Measurements from ENCODE around the gene ERH.

The ERH gene

DNA sequence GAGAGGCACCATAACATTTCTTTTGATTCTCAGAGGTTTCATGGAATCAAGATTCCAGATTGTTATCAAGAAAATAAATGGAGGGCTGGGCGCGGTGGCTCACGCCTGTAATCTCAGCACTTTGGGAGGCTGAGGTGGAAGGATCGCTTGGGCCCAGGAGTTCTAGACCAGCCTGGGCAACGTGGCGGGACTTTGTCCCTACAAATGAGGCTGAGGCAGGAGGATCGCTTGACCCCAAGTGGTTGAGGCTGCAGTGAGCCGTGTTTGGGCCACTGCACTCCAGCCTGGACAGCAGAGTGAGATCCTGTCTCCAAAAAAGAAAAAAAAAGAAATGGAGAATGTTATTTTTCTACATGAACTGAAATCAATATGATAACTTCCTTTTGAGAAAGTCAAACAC is 1.7 kb upstream of the ERH start:
- TF ChIP-seq EGR1 (IDR thresholded peaks at IDR 0.05) (no peak), ZBTB7A (IDR thresholded peaks at IDR 0.05; ENCODE audit: low read depth) (no peak), TEAD4 (IDR thresholded peaks at IDR 0.05) (no peak), YY1 (IDR thresholded peaks at IDR 0.05; ENCODE audit: low read depth) (no peak), EP300 (IDR thresholded peaks at IDR 0.05; ENCODE audit: borderline replicate concordance) (no peak), CREB1 (IDR thresholded peaks at IDR 0.05; ENCODE audit: low read depth) (no peak), TAF1 (IDR thresholded peaks at IDR 0.05; ENCODE audit: low read depth) (no peak), NFIC (IDR thresholded peaks at IDR 0.05) (no peak), RAD21 (IDR thresholded peaks at IDR 0.05; ENCODE audit: low read depth) (no peak), FOXM1 (IDR thresholded peaks at IDR 0.05; ENCODE audit: borderline replicate concordance, low read depth) (no peak), TCF12 (IDR thresholded peaks at IDR 0.05; ENCODE audit: low read depth) (no peak), CEBPB (IDR thresholded peaks at IDR 0.05) (no peak)
- TF ChIP-seq, protein P1, sequence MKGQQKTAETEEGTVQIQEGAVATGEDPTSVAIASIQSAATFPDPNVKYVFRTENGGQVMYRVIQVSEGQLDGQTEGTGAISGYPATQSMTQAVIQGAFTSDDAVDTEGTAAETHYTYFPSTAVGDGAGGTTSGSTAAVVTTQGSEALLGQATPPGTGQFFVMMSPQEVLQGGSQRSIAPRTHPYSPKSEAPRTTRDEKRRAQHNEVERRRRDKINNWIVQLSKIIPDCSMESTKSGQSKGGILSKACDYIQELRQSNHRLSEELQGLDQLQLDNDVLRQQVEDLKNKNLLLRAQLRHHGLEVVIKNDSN (IDR thresholded peaks at IDR 0.05): no peak
- TF ChIP-seq, protein P2, sequence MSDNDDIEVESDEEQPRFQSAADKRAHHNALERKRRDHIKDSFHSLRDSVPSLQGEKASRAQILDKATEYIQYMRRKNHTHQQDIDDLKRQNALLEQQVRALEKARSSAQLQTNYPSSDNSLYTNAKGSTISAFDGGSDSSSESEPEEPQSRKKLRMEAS (IDR thresholded peaks at IDR 0.05): no peak
- TF ChIP-seq, protein P3, sequence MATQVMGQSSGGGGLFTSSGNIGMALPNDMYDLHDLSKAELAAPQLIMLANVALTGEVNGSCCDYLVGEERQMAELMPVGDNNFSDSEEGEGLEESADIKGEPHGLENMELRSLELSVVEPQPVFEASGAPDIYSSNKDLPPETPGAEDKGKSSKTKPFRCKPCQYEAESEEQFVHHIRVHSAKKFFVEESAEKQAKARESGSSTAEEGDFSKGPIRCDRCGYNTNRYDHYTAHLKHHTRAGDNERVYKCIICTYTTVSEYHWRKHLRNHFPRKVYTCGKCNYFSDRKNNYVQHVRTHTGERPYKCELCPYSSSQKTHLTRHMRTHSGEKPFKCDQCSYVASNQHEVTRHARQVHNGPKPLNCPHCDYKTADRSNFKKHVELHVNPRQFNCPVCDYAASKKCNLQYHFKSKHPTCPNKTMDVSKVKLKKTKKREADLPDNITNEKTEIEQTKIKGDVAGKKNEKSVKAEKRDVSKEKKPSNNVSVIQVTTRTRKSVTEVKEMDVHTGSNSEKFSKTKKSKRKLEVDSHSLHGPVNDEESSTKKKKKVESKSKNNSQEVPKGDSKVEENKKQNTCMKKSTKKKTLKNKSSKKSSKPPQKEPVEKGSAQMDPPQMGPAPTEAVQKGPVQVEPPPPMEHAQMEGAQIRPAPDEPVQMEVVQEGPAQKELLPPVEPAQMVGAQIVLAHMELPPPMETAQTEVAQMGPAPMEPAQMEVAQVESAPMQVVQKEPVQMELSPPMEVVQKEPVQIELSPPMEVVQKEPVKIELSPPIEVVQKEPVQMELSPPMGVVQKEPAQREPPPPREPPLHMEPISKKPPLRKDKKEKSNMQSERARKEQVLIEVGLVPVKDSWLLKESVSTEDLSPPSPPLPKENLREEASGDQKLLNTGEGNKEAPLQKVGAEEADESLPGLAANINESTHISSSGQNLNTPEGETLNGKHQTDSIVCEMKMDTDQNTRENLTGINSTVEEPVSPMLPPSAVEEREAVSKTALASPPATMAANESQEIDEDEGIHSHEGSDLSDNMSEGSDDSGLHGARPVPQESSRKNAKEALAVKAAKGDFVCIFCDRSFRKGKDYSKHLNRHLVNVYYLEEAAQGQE (IDR thresholded peaks at IDR 0.05; ENCODE audit: low read depth): no peak

DNA sequence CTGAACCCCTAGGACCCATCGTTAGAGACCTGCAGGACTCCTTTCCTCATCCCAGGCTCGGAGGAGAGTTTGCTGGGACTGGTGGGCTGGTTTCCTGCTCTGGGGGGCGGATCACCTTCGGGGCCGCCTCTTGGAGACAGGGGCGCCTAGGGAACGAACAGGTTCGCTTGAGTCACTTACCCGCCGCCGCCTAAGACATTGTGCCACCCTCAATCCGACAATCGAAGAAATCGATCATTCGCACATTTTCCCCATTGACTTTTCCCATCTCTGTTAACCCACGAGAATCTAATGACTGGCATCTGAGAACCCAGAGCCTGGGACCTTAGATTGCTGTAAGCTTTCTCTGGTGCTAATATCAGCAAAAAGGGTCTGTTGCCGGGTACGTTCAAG is 715 bp upstream of the ERH start:
- 0 out of 2 replicates have a peak, but pooled peaks have one; percentile 45 for TF ChIP-seq ZBTB7A (IDR thresholded peaks at IDR 0.05; ENCODE audit: low read depth)
- TF ChIP-seq, protein P3 (IDR thresholded peaks at IDR 0.05; ENCODE audit: low read depth): no peak
- TF ChIP-seq YY1 (IDR thresholded peaks at IDR 0.05; ENCODE audit: low read depth): no peak
- TF ChIP-seq EGR1 (IDR thresholded peaks at IDR 0.05): no peak

DNA sequence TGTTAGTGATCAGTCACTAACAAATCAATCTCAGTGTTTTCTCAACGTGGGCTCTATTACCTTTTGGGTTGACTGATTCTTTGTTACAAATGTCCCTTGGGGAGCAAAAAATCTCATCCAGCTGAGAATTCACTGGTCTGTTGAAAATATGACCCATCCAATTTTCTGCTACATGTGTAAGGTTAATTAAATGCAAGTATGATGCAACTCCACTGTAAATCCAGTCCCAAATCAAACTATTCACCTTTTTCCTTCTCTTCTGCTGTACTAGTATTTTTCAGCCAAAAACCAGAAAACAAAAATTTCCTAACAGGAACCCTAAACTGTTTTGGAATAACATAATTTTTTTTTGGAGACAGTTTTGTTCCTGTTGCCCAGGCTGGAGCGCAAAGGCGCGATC is 2.2 kb downstream of the ERH start:
- TF ChIP-seq YY1 (IDR thresholded peaks at IDR 0.05; ENCODE audit: low read depth): no peak
- TF ChIP-seq TCF12 (IDR thresholded peaks at IDR 0.05; ENCODE audit: low read depth): no peak
- TF ChIP-seq TAF1 (IDR thresholded peaks at IDR 0.05; ENCODE audit: low read depth): no peak
- no peak for TF ChIP-seq TEAD4 (IDR thresholded peaks at IDR 0.05)
- TF ChIP-seq CEBPB (IDR thresholded peaks at IDR 0.05): no peak
- TF ChIP-seq CREB1 (IDR thresholded peaks at IDR 0.05; ENCODE audit: low read depth): no peak
- no peak for TF ChIP-seq EP300 (IDR thresholded peaks at IDR 0.05; ENCODE audit: borderline replicate concordance)
- TF ChIP-seq, protein P3 (IDR thresholded peaks at IDR 0.05; ENCODE audit: low read depth): no peak
- no peak for TF ChIP-seq RAD21 (IDR thresholded peaks at IDR 0.05; ENCODE audit: low read depth)
- no peak for TF ChIP-seq ZBTB7A (IDR thresholded peaks at IDR 0.05; ENCODE audit: low read depth)
- no peak for TF ChIP-seq NFIC (IDR thresholded peaks at IDR 0.05)
- TF ChIP-seq EGR1 (IDR thresholded peaks at IDR 0.05): no peak
- TF ChIP-seq, protein P1 (IDR thresholded peaks at IDR 0.05): no peak
- TF ChIP-seq, protein P2 (IDR thresholded peaks at IDR 0.05): no peak
- no peak for TF ChIP-seq FOXM1 (IDR thresholded peaks at IDR 0.05; ENCODE audit: borderline replicate concordance, low read depth)

DNA sequence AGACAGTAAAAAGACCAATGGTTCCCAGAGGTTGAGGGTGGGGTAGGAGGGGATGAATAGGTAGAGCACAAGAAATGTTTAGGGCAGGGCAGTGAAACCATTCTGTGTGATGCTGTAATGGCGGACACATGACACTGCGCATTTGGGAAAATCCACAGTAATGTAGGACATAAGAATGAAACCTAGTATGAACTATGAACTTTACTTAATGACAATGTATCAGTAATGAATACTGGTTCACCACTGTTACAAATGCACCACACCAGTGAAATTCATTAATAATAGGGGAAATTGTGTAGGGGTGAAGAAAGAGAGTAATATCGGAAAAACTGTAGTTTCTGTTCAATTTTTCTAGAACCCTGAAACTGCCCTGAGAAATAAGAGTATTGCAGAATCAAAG is 5.6 kb downstream of the ERH start:
- TF ChIP-seq EP300 (IDR thresholded peaks at IDR 0.05; ENCODE audit: borderline replicate concordance): no peak
- no peak for TF ChIP-seq NFIC (IDR thresholded peaks at IDR 0.05)
- TF ChIP-seq, protein P1 (IDR thresholded peaks at IDR 0.05): no peak
- TF ChIP-seq TAF1 (IDR thresholded peaks at IDR 0.05; ENCODE audit: low read depth): no peak
- TF ChIP-seq TCF12 (IDR thresholded peaks at IDR 0.05; ENCODE audit: low read depth): no peak
